WERI-Rb-1 (cell line): ENCODE results near the gene DNASE1L1.

Source experiments
- DNase-seq: peaks from one replicate; pipeline ENCODE4 v3.0.0-alpha.2; 2020
- H3K27ac ChIP-seq: fragments of 250-450 bp; sonication (Bioruptor Pico); 2 replicates; pipeline ENCODE4 v1.5.1; 2020; ENCODE audit warnings: mild to moderate bottlenecking, moderate library complexity
- H3K27me3 ChIP-seq: fragments of 250-450 bp; sonication (Bioruptor Pico); 2 replicates; pipeline ENCODE4 v1.5.1; 2021; ENCODE audit warnings: mild to moderate bottlenecking, low read depth, moderate library complexity; ENCODE audit not compliant: insufficient read depth, severe bottlenecking
- H3K36me3 ChIP-seq: fragments of 250-450 bp; sonication (Bioruptor Pico); 2 replicates; pipeline ENCODE4 v1.5.1; 2020; ENCODE audit warnings: mild to moderate bottlenecking, moderate library complexity
- H3K4me3 ChIP-seq: 2 replicates; pipeline ENCODE4 v1.5.1; 2011; ENCODE audit warnings: low read depth, mild to moderate bottlenecking, control low read depth, low read length
- H3K9me3 ChIP-seq: fragments of 250-450 bp; sonication (Bioruptor Pico); 2 replicates; pipeline ENCODE4 v1.5.1; 2021; ENCODE audit warnings: mild to moderate bottlenecking, moderate library complexity; ENCODE audit not compliant: severe bottlenecking
- CTCF ChIP-seq: IDR thresholded peaks from 2 replicates; pipeline ENCODE4 v1.5.1; 2011; ENCODE audit warnings: low read depth, mild to moderate bottlenecking, control low read depth, inconsistent platforms, low read length

The DNASE1L1 gene

DNA sequence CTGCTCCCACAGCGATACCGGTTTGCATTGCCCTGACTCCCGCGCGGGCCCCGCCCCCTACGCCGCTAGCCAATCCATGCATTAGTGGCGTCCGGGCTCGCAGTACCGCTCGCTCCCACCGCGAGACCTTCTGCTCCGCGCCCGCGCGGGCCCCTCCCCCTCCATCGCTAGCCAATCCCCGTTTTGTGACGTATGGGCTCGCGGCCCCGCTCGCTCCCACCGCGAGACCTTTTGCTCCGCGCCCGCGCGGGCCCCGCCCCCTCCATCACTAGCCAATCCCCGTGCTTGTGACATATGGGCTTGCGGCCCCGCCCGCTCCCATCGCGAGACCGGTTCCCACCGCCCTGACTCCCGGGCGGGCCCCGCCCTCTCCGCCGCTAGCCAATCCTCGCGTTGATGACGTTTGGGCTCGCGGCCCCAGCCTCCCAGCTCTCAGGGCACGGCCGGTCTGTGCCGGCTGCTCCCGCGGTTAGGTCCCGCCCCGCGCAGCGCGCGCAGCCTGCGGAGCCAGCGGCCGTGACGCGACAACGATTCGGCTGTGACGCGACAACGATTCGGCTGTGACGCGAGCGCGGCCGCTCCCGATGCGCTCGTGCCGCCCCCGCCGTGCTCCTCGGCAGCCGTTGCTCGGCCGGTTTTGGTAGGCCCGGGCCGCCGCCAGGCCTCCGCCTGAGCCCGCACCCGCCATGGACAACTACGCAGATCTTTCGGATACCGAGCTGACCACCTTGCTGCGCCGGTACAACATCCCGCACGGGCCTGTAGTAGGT is 30.1 kb downstream of the DNASE1L1 start, which contains the start of gene EMD:
Gene EMD, plus strand, starts transcription at position 497 of the 770 bp plus-strand sequence. Its CDS starts 190 bp downstream, at position 687.
- peak; percentile 99 for DNase-seq
- no peaks in the 10 kb centered on the region for H3K27me3 ChIP-seq
- TF ChIP-seq CTCF: no peak
- no peaks in the 10 kb centered on the region for H3K9me3 ChIP-seq
- H3K27ac ChIP-seq: peak within 1 kb of the TSS; percentile 96
- peak within 1 kb of the TSS; percentile 90 for H3K4me3 ChIP-seq
- peaks cover 24% of the 10 kb centered on the region for H3K36me3 ChIP-seq

- H3K4me3 ChIP-seq: peak overlapping the region; percentile 74
- H3K27ac ChIP-seq: peak overlapping the region; percentile 96
- H3K27me3 ChIP-seq: no peaks in the 10 kb centered on the region
- DNase-seq: no peak
- TF ChIP-seq CTCF: no peak
- no peaks in the 10 kb centered on the region for H3K9me3 ChIP-seq
- peaks cover 24% of the 10 kb centered on the region for H3K36me3 ChIP-seq
These were observed 30.8 kb downstream of the DNASE1L1 start for GRCh38 chrX:154378059-154378798.

DNA sequence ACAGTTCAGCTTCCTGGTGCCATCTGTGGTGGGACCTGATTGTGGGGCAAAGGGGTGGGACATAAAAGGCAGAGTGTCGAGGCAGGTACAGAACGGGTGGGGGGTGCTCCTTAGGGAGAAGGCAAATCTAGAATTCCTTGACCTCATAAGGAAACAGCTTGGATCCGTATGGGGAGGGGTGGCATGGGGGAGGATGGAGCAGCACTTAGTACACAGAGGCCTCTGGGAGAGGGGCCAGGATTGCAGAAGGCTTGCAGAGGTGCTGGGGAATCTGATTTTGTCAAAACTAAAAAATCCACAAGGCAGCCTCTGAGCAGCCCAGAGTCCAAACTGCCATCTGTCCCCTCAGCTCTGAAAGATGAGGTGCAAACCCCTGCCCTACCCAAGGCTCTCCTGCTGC is 32.3 kb downstream of the DNASE1L1 start:
- Histone ChIP-seq H3K36me3 (peaks cover 16% of the 10 kb centered on the region), H3K27ac (peak overlapping the region; percentile 96), H3K27me3 (no peaks in the 10 kb centered on the region), H3K4me3 (no peak overlapping the region), H3K9me3 (no peaks in the 10 kb centered on the region)
- DNase-seq: no peak
- no peak for TF ChIP-seq CTCF

- no peak for DNase-seq
- H3K9me3 ChIP-seq: no peaks in the 10 kb centered on the region
- TF ChIP-seq CTCF: no peak
- H3K36me3 ChIP-seq: peaks cover 6% of the 10 kb centered on the region
- no peaks in the 10 kb centered on the region for H3K27me3 ChIP-seq
- H3K4me3 ChIP-seq: peak overlapping the region; percentile 63
- H3K27ac ChIP-seq: peak overlapping the region; percentile 96
These were observed 33.9 kb downstream of the DNASE1L1 start for GRCh38 chrX:154375156-154375504.

- peak; percentile 36 for TF ChIP-seq CTCF
- peak; percentile 80 for DNase-seq
- Histone ChIP-seq H3K27ac (peak within 1 kb of the TSS; percentile 96), H3K27me3 (no peaks in the 10 kb centered on the region), H3K9me3 (no peaks in the 10 kb centered on the region), H3K4me3 (peak within 1 kb of the TSS; percentile 63), H3K36me3 (peaks cover 10% of the 10 kb centered on the region)
These were observed 34.5 kb downstream of the DNASE1L1 start, which contains the start of gene FLNA for GRCh38 chrX:154374313-154375155. TSS of gene FLNA (minus strand) at chrX:154374634. CDS start at chrX:154371245, 3,389 bp downstream.
